ES-I3 (cell line): ENCODE measurements around the gene MACROD2.
"Not testable (repeated sequence)": the region's sequence is repeated elsewhere in the genome, so short reads cannot be mapped to it uniquely, and the experiment has no call there.

Experiments
- H3K36me3 ChIP-seq: 2 replicates; pipeline ENCODE4 v1.6.1; 2013; ENCODE audit warnings: mild to moderate bottlenecking, low read length, control low read depth, moderate library complexity; ENCODE audit not compliant: insufficient read depth
- H3K4me1 ChIP-seq: 2 replicates; pipeline ENCODE4 v1.6.1; 2013; ENCODE audit warnings: mild to moderate bottlenecking, control low read depth, low read length; ENCODE audit not compliant: insufficient read depth
- H3K9ac ChIP-seq: 2 replicates; pipeline ENCODE4 v1.6.1; 2013; ENCODE audit warnings: low read depth, mild to moderate bottlenecking, low read length, moderate library complexity
- H3K9me3 ChIP-seq: 2 replicates; pipeline ENCODE4 v1.6.1; 2013; ENCODE audit warnings: mild to moderate bottlenecking, low read length, moderate library complexity; ENCODE audit not compliant: control insufficient read depth, insufficient read depth

Gene MACROD2

DNA sequence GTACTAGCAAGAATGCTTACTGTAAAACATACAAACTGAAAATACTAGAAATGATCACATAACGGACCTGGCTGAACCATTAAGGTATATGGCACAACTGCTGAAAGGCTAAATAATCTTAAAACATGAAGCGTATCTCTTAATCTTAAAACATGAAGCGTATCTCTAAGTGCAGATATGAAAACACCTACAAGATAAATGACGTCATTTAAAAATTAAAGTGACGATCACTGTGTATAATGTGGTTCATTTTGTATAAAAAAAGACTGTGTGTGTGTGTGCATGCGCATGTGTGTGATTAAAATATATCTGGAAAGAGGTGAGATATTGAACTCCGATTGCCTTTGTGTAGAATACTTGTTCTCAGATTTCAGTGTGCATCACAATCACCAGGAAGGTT lies 1797.5 kb downstream of the MACROD2 start:
- Histone ChIP-seq H3K36me3 (no peaks in the 10 kb centered on the region), H3K4me1 (peaks cover 10% of the 10 kb centered on the region), H3K9ac (no peak overlapping the region), H3K9me3 (no peaks in the 10 kb centered on the region)

DNA sequence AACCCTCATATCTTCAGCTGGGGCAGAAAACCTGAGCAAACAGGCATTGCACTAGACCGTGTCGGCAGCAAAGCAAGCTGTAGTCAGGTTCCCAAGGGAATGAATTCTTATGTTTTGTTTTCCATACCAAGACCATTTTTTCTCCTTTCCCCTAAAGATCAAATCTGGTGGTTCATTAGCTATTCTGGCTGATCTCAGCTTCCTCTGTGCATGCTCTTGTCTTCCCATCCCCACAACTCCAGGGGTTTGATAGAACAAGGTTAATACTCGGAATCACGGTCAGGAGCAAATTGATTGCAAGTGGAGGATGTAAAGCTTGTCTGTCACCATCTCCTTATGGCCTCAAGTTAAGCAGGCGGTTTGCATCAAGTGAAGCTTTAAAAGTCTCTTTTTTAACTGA lies 1799.1 kb downstream of the MACROD2 start:
- Histone ChIP-seq H3K9ac (no peak overlapping the region), H3K4me1 (no peaks in the 10 kb centered on the region), H3K9me3 (no peaks in the 10 kb centered on the region), H3K36me3 (no peaks in the 10 kb centered on the region)

DNA sequence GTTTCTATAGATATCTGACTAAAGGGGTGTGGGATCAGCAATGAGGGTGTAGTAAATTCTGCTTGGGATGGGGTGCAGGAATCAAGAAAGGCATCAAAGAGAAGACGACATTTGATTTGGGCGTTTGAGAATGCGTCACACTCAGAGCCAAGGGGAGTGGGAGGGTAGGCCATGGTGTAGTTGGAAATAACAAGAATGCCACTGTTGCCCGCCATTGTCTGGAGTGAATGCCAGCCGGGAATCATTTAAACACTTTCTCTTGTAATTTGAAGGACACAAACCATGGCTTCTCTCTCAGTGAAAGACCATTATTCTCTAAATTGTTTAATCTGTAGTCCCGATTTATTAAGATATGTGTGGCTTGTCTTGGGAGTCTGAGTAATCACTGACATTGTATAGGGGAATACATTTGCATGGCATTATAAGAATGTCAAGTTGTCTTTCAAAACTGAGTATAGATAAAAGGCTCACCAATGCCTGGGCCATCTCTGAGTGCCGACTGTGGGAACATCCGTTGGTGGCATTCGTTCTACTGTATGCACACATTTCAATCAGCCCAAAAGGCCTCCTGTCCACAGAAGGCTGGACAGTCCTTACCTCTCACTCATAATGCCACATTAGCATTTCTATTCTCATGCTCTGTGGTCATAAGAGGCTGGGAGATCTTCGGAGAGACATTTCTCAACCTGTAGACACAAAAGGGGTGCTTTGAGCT lies 1800.1 kb downstream of the MACROD2 start:
- Histone ChIP-seq H3K36me3 (no peaks in the 10 kb centered on the region), H3K9me3 (no peaks in the 10 kb centered on the region), H3K4me1 (no peaks in the 10 kb centered on the region), H3K9ac (no peak overlapping the region)

DNA sequence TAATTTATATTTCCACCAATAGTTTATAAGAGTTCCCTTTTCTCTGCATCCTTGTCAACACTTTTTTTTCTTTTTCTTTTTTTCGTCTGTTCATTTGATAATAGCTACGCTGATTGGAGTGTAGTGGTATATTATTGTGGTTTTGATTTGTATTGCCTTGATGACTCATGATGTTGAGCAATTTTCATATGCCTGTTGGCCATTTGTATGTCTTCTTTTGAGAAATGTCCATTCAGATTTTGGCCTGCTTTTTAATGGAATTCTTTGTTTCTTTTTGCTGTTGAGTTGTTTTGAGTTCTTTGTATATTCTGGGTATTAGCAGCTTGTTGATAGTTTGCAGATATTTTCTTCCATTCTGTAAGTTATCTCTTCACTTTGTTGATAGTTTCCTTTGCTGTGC lies 1804.6 kb downstream of the MACROD2 start:
- Histone ChIP-seq H3K36me3 (no peaks in the 10 kb centered on the region), H3K4me1 (no peaks in the 10 kb centered on the region), H3K9ac (no peak overlapping the region), H3K9me3 (no peaks in the 10 kb centered on the region)

DNA sequence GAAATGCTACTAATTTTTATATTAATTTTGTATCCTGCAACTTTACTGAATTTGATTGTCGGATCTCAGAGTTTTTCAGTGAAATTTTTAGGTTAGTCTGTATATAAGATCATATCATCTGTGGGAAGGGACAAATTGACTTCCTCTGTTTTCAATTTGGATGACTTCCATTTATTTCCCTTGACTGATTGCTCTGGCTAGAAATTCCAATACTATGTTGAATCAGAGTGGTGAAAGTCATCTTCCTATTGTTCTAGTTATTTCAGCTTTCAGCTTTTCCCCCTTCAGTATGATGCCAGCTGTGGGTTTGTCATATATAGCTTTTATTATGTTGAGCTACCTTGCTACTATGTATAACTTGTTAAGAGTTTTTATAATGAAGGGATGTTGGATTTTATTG lies 1806.7 kb downstream of the MACROD2 start:
- Histone ChIP-seq H3K9me3 (no peaks in the 10 kb centered on the region), H3K9ac (no peak overlapping the region), H3K36me3 (no peaks in the 10 kb centered on the region), H3K4me1 (no peaks in the 10 kb centered on the region)

DNA sequence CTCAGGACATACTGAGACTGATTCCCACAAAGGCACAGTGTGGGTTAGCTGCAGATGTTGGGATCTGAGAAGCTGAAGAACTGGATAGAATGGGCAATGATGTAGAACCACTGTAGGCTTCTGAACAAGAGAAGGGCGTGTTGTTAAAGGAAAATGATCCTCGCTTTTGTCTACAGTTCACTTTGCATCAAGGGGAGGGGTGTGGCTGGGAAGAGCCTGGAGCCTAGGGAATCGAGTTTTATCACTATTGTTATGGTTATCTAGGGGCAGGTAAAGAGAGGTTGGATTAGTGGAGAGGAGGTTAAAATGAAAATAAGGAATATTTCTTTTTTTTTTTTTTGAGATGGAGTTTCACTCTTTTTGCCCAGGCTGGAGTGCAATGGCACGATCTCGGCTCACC lies 1809.8 kb downstream of the MACROD2 start:
- Histone ChIP-seq H3K36me3 (no peaks in the 10 kb centered on the region), H3K9ac (no peak overlapping the region), H3K9me3 (peaks cover 2% of the 10 kb centered on the region; the same call in 1 of the 2 replicates), H3K4me1 (no peaks in the 10 kb centered on the region)

DNA sequence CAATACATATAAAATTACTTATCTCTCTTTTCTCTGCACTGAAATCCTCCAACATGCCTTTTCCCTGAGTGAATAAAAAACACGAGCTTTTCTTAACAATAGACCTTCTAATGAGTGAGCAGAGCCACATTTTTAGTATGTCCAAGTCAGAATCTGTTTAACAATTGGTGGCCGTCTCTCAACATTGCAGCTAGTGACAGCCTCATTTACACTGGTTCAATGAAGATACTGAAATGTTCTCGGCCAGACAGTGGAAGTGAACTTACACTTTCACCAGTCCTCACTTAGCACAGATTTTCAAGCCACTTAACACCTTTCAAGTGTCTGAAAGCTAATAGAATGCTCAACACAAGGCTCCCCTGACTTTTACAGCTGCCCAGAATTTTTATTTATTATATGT lies 1810.8 kb downstream of the MACROD2 start:
- Histone ChIP-seq H3K4me1 (no peaks in the 10 kb centered on the region), H3K9me3 (peaks cover 2% of the 10 kb centered on the region; the same call in 1 of the 2 replicates), H3K36me3 (no peaks in the 10 kb centered on the region), H3K9ac (no peak overlapping the region)

DNA sequence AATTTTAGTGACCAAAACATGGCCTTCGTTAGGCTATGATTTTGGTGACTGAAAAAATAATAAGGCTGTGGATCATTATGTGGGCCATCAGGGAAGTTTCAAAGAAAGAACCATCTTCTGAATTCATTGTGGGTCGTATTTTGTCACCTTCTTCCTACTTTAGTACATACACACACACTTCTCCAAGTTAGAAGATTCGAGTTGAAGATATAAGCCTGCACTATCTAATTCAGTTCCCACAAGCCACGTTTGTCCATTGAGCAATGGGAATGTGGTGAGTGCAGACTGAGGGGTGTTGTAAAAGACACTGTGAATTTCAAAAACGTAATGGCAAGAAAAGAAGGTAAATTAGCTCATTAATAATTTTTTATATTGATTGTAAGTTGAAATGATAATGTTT lies 1812.0 kb downstream of the MACROD2 start:
- Histone ChIP-seq H3K36me3 (no peaks in the 10 kb centered on the region), H3K4me1 (no peaks in the 10 kb centered on the region), H3K9ac (no peak overlapping the region), H3K9me3 (peaks cover 2% of the 10 kb centered on the region; the same call in 1 of the 2 replicates)

DNA sequence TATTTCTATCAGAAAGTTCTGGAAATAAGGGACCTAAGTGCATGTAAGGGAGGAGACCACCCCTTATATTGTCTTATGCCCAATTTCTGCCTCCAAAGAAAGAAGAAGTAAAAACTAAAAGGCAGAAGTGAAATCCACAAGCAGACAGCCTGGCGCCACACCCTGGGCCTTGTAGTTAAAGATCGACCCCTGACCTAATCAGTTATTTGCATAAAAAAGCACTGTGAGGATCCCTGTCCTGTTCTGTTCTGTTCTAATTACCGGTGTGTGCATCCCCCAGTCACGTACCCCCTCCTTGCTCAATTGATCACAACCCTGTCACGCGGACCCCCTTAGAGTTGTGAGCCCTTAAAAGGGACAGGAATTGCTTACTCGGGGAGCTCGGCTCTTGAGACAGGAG lies 1812.5 kb downstream of the MACROD2 start:
- not testable (repeated sequence) for H3K9ac ChIP-seq, H3K4me1 ChIP-seq, H3K9me3 ChIP-seq, H3K36me3 ChIP-seq

DNA sequence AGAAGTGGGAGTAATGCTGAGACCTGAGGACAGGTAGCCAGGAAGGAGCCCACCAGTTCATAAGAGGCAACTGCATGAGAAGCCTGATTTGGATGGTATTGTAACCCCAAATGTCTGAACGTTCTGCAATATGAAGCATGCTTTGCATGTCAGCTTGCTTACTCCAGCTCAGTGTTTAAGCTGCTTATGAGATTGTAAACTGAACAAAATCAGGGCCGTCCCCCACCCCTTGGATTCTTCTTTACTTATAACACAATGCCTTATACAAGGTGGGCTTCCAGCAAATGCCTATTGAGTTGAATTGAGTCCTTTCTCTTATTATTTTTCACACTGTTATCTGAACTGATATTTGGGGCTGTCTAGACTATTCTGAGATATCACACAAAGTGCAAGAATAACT lies 1816.6 kb downstream of the MACROD2 start:
- Histone ChIP-seq H3K9ac (no peak overlapping the region), H3K4me1 (no peaks in the 10 kb centered on the region), H3K9me3 (peaks cover 2% of the 10 kb centered on the region; the same call in 1 of the 2 replicates), H3K36me3 (no peaks in the 10 kb centered on the region)

DNA sequence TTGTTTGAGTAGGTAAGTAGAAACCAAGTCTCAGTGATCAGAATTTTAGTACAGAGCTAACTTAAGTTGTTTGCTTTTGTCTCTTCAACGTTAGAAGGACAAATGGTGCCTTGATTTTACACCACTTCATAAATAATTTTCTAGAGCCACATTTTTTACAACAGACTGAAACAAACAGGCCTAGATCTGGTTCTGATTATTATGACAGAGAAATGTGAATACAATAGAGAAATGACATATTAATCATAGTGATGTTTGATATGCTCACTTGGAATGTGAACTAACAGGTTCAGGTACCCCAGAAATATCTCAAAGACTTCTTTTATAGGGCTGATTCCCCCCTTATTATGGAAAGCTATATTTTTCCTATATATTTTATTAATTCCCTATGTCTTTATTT lies 1817.4 kb downstream of the MACROD2 start:
- peaks cover 2% of the 10 kb centered on the region; the same call in 1 of the 2 replicates for H3K9me3 ChIP-seq
- H3K4me1 ChIP-seq: no peaks in the 10 kb centered on the region
- no peaks in the 10 kb centered on the region for H3K36me3 ChIP-seq
- H3K9ac ChIP-seq: no peak overlapping the region

DNA sequence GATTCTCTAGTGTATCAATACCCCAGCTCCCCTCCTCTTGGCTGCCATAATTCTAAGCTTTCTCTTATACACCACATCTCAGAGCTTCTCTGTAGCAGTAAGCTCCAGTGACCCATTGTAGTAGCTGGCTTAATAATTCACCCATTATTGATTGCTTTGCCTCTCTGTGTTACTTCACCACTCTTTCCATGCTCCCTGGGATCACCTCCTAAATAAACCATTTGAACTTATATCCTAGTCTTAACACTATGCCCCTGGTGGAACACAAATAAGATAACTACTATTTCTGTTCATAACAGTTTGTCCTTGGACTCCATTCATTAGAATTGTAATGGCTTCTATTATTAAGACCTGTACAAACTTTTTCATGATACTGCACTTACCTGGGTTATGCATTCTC lies 1819.0 kb downstream of the MACROD2 start:
- H3K36me3 ChIP-seq: no peaks in the 10 kb centered on the region
- H3K9me3 ChIP-seq: no peaks in the 10 kb centered on the region
- peaks cover 6% of the 10 kb centered on the region; the same call in 1 of the 2 replicates for H3K4me1 ChIP-seq
- H3K9ac ChIP-seq: no peak overlapping the region

DNA sequence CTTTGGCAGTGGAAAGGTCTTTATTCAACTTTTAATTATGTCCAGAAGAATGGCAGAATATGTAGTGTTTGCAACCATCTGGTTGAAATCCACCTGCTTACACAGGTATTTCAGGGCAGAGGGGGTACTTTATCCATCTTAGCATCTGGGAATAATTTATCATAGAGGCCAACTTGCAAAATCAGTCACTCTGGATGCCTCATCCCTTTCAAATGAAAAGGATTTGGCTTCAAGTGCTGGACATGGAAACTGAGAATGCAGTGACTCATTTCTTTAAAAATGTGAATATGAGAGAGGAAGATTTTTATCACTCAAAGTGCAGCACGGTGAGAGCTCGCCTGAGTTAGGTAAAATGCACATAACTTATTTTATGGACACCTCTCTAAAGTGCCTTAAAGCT lies 1819.6 kb downstream of the MACROD2 start:
- Histone ChIP-seq H3K9ac (no peak overlapping the region), H3K4me1 (peaks cover 6% of the 10 kb centered on the region; the same call in 1 of the 2 replicates), H3K9me3 (no peaks in the 10 kb centered on the region), H3K36me3 (no peaks in the 10 kb centered on the region)

DNA sequence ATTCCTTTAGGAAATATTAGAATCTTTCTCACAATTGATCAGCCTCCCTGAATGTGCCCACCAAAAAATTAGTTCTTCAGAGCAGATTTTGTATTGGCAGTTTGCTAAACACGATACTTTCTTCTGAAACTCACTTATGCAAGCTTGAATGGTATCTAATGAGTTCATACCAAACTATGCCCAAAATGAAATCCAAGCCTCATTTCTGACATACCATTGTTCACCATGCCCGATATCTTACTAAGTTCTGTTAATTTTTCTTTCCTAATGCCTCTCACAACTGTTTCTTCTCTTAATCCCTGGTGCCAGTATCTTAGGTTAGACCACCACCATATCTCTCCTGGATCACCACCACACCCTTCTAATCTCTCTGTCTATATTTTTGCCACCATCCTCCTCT lies 1822.0 kb downstream of the MACROD2 start:
- Histone ChIP-seq H3K36me3 (no peaks in the 10 kb centered on the region), H3K9me3 (no peaks in the 10 kb centered on the region)

DNA sequence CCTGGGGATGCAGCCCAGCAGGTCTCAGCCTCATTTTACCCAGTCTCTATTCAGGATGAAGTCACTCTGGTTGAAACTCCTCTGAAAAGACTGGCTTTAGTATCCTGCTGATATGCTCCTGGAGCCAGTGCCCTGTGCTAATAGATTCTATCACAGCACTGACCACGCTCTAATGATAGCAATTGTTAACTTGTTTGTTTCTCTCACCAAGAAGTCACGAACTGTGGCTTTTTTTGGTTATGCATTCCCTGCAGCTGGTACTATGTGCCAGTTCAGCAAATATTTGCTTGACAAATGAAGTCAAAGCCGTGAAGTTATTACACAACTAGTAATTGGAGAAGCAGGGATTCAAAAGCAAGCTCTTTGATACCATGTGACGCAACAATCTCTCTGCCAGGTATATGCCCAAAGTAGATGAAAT lies 1823.3 kb downstream of the MACROD2 start:
- Histone ChIP-seq H3K4me1 (peaks cover 6% of the 10 kb centered on the region; the same call in 1 of the 2 replicates), H3K9ac (no peak overlapping the region), H3K36me3 (no peaks in the 10 kb centered on the region), H3K9me3 (no peaks in the 10 kb centered on the region)

More for the DNA sequence above, 1822.0 kb downstream of the MACROD2 start:
- H3K9ac ChIP-seq: no peak overlapping the region
- H3K4me1 ChIP-seq: peaks cover 6% of the 10 kb centered on the region; the same call in 1 of the 2 replicates
